Left lobe of liver (tissue), 2 donors: ENCODE results near the gene HRK. TPM values are rescaled to one million over a fixed set of nuclear protein-coding genes. Genes with fewer than 3 reads are reported as not detected.

ENCODE experiments used
- ATAC-seq: fragments of 200-7000 bp; cut with Tn5 transposase; one replicate; pipeline ENCODE4 v1.9.1; 2020; ENCODE audit warnings: mild to moderate bottlenecking, moderate library complexity
- DNase-seq: peaks from one replicate; pipeline ENCODE4 v3.0.0-alpha.2; 2020; ENCODE audit warnings: low spot score
- total RNA-seq: library from RNA; stranded (reverse); gene quantifications from one replicate; pipeline ENCODE4 v1.2.1, GENCODE V29; 2021
- donor health status: DM: no; HTN: no; CAD: no; lungs with moderate emphysema.
- donor health status: DM: no; HTN: yes; CAD: no.

HRK gene
- total RNA-seq, 1 donor from 2014 or later, result not detected

GRCh38 chr12:116901612-116902011 lies 20.4 kb upstream of the HRK start:
- no peak for DNase-seq
- no peak for ATAC-seq

GRCh38 chr12:116898669-116899068 lies 17.4 kb upstream of the HRK start:
- ATAC-seq (no peak), DNase-seq (no peak)

- DNase-seq (no peak), ATAC-seq (no peak)
Observed at GRCh38 chr12:116897476-116897875, 16.2 kb upstream of the HRK start.

- DNase-seq, result no peak
- ATAC-seq, result no peak
Observed at GRCh38 chr12:116896411-116896924, 15.2 kb upstream of the HRK start.

- DNase-seq (no peak), ATAC-seq (no peak)
Observed at GRCh38 chr12:116894913-116895312, 13.7 kb upstream of the HRK start.

GRCh38 chr12:116892349-116893140 lies 11.3 kb upstream of the HRK start:
- DNase-seq (no peak), ATAC-seq (no peak)

GRCh38 chr12:116891019-116891418 lies 9.8 kb upstream of the HRK start:
- no peak for ATAC-seq
- DNase-seq, result no peak

GRCh38 chr12:116890330-116890729 lies 9.1 kb upstream of the HRK start:
- ATAC-seq, result no peak
- no peak for DNase-seq

GRCh38 chr12:116887897-116888296 lies 6.7 kb upstream of the HRK start:
- no peak for ATAC-seq
- DNase-seq, result no peak

- ATAC-seq (no peak), DNase-seq (no peak)
Observed at GRCh38 chr12:116887244-116887643, 6.0 kb upstream of the HRK start.

GRCh38 chr12:116885491-116885890 lies 4.2 kb upstream of the HRK start:
- no peak for ATAC-seq

GRCh38 chr12:116884871-116885270 lies 3.6 kb upstream of the HRK start:
- DNase-seq, result no peak
- no peak for ATAC-seq

More at GRCh38 chr12:116885491-116885890, 4.2 kb upstream of the HRK start:
- DNase-seq, result no peak

GRCh38 chr12:116882742-116883141 lies 1.5 kb upstream of the HRK start:
- DNase-seq, result no peak
- ATAC-seq, result no peak

GRCh38 chr12:116881877-116882507 lies 751 bp upstream of the HRK start:
- ATAC-seq, result no peak

GRCh38 chr12:116880817-116881324 lies 370 bp downstream of the HRK start:
- ATAC-seq (peak; percentile 63), DNase-seq (no peak)

More at GRCh38 chr12:116881877-116882507, 751 bp upstream of the HRK start:
- DNase-seq, result no peak

- DNase-seq, result no peak
Observed at GRCh38 chr12:116880213-116880816, 926 bp downstream of the HRK start.

GRCh38 chr12:116879509-116880212 lies 1.6 kb downstream of the HRK start:
- no peak for ATAC-seq
- no peak for DNase-seq

More at GRCh38 chr12:116880213-116880816, 926 bp downstream of the HRK start:
- ATAC-seq, result no peak

GRCh38 chr12:116878567-116879508 lies 2.4 kb downstream of the HRK start:
- no peak for ATAC-seq
- DNase-seq, result no peak

GRCh38 chr12:116876151-116876869 lies 4.9 kb downstream of the HRK start:
- DNase-seq (no peak), ATAC-seq (no peak)
